ENCODE measurements around the gene RRAGC.

GRCh38 chr1:38800720-38801671 lies 58.6 kb downstream of the RRAGC start:
- TF ChIP-seq, protein P1, sequence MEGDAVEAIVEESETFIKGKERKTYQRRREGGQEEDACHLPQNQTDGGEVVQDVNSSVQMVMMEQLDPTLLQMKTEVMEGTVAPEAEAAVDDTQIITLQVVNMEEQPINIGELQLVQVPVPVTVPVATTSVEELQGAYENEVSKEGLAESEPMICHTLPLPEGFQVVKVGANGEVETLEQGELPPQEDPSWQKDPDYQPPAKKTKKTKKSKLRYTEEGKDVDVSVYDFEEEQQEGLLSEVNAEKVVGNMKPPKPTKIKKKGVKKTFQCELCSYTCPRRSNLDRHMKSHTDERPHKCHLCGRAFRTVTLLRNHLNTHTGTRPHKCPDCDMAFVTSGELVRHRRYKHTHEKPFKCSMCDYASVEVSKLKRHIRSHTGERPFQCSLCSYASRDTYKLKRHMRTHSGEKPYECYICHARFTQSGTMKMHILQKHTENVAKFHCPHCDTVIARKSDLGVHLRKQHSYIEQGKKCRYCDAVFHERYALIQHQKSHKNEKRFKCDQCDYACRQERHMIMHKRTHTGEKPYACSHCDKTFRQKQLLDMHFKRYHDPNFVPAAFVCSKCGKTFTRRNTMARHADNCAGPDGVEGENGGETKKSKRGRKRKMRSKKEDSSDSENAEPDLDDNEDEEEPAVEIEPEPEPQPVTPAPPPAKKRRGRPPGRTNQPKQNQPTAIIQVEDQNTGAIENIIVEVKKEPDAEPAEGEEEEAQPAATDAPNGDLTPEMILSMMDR (IDR thresholded peaks at IDR 0.05), result no peak
- TF ChIP-seq POLR2A (IDR thresholded peaks at IDR 0.05), result no peak

Measured in esophagus squamous epithelium (tissue), 4 donors.